Peyer's patch (tissue), 4 donors: ENCODE results near the gene LRRC26.

ENCODE experiments used
- CTCF ChIP-seq, 6 experiments: fragments of 450-650 bp in 4 of 6; fragments of 200-600 bp in 2 of 6; sonication (generic) in 1 of 6; IDR thresholded peaks; one replicate each; pipeline ENCODE4 v1.5.1; 2017 to 2019; ENCODE audit warnings: antibody characterized with exemption in 6 of 6, mild to moderate bottlenecking in 3 of 6, moderate library complexity in 1 of 6
- POLR2A ChIP-seq, 2 donors: fragments of 450-650 bp; IDR thresholded peaks; one replicate each; pipeline ENCODE4 v1.5.1; 2017; ENCODE audit warnings: antibody characterized with exemption in 2 of 2, mild to moderate bottlenecking in 2 of 2, moderate library complexity in 2 of 2

GRCh38 chr9:137160054-137160425 lies 9.8 kb downstream of the LRRC26 start:
- TF ChIP-seq CTCF (IDR thresholded peaks at IDR 0.05) (no peak), POLR2A (IDR thresholded peaks at IDR 0.05) (no peak)
